NCI-H526 treated with DMSO at 0.1 percent for 48 hours (cell line): Measurements from ENCODE around the gene ZNF22.
A peak's percentile ranks its signal among the peaks of the same experiment; 100 is the strongest.

Experiments
- DNase-seq: peaks from one replicate; lab custom pipeline; 2025; lab: John Stamatoyannopoulos, UW

ZNF22 gene

GRCh38 chr10:44965104-44965503 lies 35.6 kb upstream of the ZNF22 start:
- no peak for DNase-seq

DNA sequence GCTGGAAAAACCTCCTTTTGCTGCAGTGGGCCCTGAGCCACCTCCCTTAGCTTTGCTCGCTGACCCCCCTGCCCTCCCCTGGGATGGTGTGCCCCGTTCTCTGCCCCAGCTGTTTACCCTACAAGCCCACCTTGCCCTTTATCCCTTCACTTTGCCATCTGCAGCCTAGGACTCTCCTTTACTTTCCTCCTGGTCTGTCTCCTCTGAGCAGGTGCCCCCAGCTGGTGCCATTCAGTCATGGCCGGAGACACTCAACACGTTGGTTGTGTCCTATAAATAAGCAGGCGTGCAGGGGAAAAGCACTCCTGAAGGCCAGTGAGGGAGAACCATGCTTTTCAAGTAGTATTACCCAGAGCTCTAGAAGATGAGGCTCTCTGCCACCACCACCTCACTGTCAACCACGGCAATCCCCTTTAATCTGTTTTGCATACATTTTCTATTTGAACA lies 35.0 kb upstream of the ZNF22 start:
- no peak for DNase-seq

- DNase-seq = no peak
Observed at GRCh38 chr10:44966129-44966815, 34.5 kb upstream of the ZNF22 start.

DNA sequence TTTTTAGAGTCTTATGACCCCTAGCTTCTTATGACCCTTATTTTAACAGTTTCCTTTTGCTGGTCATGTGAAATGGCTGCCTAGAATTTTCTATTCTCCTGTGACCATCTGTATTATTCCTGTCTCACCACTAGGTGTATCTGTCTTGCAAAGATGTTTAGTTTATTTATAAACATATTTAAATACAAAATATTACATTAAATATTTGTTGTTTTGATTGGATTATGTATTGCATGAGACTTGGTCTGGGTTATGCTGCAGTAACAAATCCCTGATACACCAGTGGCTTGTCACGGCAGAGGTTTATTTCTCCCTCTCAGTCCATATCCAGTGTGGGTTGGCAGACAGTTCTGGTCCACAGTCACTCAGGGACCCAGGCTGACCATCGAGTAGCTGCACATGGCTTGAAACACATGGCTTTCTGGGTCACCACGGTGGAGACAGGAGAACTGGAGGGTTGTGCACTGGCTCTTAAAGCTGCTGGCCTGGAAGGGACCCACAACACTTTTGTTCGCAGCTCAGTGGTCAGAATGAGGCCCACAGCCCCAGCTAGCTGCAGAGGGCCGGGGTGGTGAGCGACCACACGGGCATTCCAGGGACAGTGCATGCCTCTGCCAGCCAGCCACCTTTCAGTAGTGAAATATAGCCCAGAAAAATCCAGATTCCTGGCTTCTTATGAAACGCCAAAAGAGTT lies 33.8 kb upstream of the ZNF22 start:
- no peak for DNase-seq

DNA sequence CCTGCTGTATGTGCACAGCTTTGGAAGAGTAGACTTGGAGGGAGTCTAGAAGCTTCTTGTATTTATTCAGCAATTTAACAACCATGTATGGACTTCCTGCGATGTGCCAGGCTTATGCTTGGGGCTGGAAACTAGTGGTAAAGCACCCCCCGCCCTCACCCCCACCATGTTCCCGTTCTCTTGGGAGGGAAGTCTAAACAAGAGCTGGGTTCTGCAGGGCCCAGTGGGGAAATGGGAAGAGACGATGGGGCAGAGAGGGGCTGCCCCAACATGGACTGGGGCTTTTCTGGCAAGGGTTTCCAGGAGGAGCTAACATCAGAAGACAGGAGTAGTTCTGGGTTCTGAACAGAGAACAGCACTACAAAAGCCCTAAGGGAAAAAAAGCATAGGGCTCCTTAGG lies 33.1 kb upstream of the ZNF22 start:
- no peak for DNase-seq

GRCh38 chr10:44968091-44968490 lies 32.6 kb upstream of the ZNF22 start:
- no peak for DNase-seq

GRCh38 chr10:44968500-44969400 lies 32.0 kb upstream of the ZNF22 start:
- no peak for DNase-seq

DNA sequence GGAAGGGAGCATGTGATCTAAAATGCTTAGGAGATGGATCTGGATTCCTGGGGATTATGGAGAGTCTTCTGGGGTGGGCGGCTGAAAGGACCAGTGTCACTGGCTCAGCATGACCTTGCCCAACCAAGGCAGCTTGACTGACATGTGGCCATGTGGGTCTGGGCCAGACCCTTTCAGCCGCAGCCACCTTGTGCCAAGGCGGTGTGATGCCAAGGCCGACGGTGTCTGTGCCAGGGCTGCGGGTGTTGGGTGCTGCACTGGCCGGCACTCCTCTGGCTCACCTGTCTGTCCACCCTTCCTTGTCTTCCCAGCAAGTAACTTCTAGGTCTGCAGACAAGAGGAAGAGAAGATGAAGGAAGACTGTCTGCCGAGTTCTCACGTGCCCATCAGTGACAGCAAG lies 30.9 kb upstream of the ZNF22 start:
- DNase-seq = no peak

DNA sequence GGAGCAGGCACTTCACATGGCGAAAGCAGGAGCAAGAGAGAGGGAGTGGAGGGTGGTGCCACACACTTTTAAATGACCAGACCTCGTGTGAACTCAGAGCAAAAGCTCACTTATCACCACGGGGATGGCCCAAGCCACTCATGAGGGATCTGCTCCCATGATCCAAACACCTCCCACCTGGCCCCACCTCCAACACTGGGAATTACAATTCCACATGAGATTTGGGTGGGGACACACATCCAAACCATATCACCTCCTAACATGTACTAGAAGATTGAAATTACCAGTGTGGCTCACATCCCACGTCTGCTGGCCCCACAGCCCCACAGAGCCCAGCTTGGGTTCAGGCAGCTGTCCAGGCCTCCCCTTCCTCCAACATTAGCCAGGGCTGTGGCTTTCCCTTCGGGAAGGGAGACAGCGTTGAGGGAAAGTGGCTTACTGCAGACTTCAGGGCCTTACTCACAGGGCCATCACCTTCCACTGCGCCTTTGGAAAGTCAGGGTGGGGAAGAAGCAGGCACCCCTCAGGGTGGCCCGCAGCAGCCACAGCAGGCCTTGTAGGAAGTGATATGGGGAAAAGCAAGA lies 29.8 kb upstream of the ZNF22 start:
- DNase-seq = no peak

GRCh38 chr10:44971434-44971833 lies 29.3 kb upstream of the ZNF22 start:
- no peak for DNase-seq

DNA sequence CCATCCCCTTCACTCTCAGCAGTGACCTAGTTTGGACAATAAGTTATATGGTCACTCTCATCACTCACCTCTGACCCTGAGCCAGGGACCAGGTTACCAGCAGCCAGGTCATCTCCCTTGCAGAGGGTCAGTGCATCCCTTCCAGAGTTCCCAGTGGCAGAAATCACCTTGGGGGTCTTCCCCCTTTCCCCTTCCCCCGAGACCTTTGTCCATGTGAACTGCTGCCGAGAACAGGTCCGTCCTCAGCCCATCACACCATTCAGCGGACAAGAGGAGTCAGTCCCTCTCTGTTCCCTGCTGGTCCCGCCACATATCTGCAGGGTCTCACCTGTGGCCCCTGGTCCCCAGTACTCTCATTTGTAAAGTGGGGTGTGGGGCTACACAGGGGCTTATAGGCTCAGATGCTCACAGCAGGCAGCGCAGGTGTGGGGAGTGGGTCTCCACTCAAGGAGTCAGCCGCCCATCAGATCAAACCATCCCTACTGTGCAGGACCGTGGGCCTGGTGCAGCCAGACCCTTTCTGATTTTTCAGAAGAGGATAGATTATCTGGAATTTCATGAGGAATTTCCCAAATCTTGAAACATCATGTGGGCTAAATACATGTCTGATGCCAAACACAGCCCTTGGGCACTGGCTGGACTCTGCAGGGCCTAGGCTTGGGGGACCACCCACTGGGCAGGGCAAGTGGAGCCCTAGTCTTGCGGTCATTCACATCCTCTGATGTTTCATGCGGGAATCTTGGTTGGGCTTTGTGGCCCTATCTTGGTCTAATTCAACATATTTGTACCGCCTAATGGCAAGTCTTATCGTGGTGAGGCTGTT lies 28.6 kb upstream of the ZNF22 start:
- no peak for DNase-seq

DNA sequence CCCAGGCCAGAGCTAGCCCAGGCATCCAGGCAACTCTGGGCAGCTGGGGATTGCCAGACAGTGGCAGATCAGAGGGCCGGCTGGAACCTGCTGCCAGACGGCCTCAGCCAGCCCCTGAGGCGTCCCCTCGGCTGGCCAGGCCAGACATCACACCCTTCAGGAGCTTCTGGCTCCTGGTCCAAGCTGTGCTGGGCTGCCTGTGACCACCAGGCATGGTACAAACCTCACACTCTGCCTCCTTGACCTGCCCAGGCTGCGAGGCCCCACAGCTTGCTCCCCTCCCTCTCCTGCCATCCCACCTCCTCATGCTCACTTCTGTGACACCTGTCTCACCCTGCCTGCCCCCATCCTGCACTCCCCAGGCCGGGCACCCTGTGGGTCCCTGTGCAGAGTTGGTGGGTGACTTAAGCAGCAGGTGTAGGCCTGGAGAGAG lies 27.8 kb upstream of the ZNF22 start:
- DNase-seq = no peak

DNA sequence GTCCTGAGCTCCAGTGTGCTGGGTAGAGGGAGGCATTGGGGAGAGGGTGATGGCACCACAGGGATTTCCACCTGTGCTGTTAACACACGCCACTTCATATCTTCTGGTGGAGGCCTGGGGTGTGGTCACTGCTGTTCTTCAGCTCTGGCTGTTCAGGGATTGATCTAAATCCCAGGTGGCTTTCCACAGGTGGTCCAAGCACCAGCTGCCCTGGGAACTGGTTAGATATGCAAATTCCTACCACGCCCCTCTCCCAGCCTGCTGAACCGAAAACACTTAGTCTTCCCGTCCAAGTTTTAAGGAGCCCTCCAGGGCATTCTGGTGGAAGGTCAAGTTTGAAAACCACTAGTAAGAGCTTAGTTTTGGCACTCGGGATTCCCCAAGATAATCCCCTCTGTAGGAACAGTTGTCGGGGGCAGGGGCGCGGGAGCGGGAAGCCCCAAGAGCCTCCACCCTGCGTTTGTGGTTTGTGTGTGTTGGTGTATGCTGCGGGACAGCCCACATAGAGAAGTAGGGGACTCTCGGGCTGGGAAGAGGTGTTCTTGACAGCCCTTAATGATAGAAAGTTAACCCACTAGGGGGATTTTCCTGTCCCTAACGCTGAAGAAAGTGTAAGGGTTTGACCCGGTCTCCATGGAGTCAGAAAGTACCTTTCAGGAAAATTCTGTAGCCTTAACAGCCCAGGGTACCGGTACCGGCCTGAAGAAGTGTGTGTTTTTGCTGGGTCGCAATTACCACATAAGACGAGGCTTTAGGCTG lies 27.2 kb upstream of the ZNF22 start:
- peak; percentile 74 for DNase-seq

GRCh38 chr10:44974082-44974627 lies 26.6 kb upstream of the ZNF22 start:
- no peak for DNase-seq

- no peak for DNase-seq
Observed at GRCh38 chr10:44974628-44975430, 25.9 kb upstream of the ZNF22 start.

DNA sequence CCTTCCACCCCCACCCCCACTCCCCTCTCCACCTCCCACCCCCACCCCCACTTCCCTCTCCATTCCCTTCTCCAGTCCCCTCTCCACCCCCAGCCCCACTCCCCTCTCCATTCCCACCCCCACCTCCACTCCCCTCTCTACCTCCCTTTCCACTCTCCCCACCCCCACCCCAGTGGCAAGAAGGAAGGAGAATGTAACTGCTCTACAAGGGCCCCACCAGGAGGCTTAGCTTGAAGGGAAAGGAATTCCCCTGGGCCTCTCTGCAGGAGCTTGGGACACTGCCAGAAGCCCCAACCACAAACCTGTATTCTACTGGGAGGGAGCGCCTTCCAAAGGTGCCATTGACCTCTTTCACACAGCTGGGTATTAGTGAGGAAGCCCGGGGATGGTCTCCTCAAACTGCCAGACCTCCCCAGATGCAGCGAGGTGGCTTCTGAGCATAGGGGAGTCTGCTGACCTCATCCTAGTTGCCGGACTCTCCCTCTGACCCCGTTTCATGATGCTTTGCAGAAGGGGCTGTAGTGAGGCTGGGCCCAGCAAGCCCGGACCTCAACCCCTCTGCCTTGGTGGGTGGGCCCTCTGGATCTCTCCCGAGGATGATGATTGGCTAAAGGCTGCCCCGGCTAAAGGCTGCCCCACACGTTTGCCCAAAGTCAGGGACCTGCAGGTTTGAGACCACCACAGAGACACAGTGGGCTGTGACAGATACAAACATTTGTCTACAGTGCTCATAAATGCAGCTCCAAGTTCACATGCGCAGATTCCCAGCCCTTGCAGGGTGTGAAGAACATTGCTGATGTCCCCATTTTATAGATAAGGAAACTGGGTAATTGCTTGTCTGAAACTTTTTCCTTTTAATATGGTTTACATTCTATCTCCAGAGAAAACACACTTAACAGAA lies 25.0 kb upstream of the ZNF22 start:
- peak; percentile 24 for DNase-seq

GRCh38 chr10:44976352-44977198 lies 24.1 kb upstream of the ZNF22 start:
- no peak for DNase-seq
